HG03139 (cell line): ENCODE data around the gene MGMT.

Experiments
- ATAC-seq: cut with Tn5 transposase; IDR thresholded peaks from one replicate; pipeline ENCODE4 v1.9.1; 2021; ENCODE audit not compliant: unreplicated experiment

The MGMT gene

DNA sequence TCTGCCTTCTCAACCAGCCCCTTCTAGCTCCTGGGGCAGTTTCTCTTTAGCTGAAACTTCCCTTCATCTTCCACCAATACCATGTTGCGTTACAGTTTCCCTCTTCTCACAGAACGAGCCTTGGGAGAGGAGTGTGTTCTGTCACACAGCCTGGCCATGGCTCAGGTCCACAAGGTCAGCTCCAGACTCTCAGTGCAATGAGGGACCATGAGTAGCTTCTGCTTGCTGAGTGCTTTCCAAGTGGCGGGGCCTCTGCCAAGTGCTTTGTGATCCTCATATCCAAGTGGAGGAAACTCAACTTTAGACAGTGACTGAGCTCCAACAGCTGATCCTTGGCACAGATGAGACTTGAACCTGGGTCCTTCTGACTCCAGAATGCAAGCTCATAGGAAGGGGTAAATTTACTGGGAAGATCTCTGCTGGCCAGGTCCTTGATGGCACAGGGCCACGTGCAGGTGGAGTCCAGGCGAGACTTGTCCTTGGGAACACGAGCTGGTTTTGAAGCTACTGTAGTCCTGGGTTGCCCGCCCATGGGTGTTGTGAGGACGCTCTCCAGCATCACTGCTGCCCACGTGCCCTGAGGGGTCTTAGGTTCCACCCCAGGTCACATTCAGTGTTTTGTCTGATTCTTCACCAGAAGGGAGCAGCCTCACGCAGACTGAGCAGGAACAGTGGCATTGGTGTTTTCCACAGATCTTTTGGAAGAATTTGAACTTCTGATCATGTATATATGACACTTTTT, 259.0 kb downstream of the MGMT start:
- ATAC-seq, result no peak

DNA sequence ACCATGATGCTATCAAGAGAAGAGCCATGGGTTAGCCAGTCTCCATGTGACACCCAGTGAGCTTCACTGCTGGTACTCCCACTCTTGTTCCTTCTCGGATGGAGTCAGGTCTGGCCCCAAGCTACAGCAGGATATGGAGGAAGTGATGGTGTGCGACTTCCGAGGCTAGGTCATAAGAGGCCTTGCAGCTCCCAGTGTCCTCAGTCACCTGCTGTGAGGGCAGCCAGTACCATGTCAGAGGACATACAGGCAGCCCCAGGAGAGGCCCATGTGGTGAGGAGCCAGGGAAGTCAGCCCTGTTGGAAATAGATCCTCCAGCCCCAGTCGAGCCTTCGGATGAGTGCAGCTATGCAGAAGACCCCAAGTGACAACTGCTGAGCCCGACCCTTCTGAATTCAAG, 260.0 kb downstream of the MGMT start:
- no peak for ATAC-seq

DNA sequence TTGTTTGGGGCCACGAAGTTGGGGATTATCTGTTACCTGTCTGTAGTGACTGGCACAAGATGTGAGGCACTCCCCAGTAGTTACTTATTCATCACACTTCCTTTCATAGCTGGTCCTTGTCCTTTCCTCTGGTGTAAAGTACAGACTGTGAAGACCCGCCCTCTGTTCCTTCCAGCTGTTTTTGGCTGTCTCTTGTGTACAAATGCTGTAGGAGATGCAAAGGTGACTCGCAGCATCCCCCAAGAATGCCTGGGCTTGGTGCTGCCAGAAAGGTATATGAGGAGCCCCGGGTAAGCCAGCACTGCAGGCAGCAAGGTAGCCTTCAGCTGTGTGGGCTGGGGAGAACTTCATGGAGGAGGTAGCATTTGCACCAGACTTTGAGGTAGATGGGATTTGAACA, 260.5 kb downstream of the MGMT start:
- ATAC-seq, result no peak

DNA sequence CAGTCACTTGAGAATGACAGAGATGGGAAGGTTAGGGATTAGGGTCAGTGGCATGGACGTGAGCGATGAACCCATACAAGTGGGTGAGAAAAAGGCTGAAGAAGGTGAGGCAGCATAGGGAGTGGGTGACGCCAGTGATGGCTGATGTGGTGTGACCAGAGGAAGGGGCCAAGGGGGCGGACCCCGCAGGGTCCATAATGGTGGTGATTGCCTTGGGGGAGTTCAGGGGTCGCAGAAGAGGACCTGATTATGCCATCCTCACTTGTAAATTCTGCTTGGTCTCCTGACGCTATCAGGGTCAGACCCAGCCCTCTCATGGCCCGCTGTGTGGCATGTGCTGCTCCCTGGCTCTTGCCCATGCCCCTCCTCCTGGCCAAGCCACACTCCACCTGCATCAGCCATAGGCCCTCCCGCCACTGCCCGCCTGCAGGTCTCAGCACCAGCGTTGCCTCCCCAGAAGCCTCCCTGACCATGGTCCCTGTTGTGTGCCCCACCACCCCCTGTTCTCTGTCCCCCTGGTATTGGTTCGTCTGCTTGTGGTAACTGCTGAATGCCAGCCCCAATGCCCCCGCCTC, 261.3 kb downstream of the MGMT start:
- ATAC-seq, result no peak

DNA sequence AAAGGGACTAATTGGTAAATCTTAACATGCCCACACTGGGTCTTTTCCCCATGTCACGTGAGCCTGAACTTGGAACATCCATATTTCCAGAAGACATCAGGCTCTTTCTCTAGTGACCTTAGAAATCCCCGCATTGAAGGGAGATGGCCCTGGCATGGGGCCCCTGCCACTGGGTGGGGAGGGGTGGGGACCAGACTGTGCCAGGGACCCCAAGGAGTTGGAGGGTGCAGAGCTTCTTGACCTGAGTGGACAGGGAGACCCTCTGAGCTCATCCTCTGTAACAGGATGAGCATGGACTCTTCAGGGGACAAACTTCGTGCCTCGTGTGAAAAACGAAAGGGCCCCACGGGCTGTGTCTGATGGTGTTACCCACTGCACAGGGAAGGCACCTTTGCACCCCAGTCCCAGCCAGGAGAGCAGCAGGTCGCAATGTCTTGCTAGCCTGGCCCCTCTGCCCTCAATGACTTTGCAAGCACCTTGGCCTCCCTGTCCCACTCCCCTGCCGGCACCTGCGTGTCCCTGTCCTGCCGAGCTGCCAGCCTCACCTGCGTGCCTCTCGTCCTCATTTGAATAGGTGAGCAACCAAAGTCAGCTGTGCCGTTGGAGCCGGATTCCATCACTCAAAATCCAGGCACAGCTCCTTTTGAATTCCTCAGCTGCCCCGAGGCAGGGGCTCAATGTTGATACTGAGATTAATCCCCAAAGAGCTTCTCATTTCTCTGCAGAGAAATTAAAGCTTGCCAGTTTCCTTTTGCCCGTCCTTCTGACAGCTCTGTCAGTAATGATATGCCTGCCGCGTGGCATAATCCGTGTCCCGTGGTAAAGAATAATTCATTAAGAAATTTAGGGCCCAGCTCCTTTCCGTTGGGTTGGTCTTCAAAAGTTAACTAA, 262.1 kb downstream of the MGMT start:
- no peak for ATAC-seq

DNA sequence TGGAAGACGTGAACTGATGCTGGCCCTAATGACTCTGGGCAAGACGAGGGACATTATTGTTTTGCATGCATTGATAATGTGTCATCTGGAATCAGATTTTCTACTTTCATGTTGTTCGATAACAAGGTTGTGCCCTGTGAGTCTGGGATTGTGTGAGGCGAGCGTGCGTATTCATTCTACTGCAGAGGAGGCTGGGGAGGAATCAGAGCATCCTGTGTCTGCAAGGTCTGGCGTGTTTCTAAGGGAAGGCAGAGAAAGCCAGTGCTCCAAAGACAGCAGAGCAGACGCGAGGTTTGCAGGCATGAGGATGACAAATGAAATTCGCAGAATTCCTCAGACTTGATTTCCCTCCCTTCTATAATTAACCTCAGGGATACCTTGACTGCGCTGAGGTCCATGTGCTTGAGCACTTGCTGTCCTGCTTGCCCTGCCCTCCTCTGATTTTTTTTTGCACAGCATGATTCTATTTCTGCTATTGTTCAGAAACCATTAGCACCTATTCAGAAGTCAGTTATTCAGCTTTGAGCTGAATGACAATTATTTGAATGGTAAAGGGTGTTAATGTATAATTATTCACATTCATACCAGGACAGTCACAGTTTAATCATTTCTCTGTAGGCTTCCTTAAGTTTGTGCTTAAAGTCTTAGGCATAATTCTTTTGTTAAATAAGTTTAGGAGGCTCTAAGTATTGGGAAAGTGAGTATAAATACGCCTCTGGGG, 263.4 kb downstream of the MGMT start:
- no peak for ATAC-seq

DNA sequence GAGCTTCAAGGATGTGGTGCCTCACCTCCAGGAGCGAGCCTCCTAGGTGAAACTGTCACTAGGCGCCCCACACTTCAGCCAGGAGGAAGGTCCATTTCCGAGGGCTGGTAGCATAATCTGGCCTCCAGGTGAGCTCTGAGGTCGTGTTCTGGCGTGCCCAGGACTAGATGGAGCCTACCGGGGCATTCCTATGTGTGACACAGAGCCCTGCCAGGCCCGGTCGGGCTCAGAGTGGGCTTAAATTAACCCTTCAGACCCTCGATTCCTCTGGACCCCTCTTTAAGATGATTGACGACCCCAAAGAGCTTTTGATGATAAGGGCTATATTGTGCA, 263.9 kb downstream of the MGMT start:
- no peak for ATAC-seq

DNA sequence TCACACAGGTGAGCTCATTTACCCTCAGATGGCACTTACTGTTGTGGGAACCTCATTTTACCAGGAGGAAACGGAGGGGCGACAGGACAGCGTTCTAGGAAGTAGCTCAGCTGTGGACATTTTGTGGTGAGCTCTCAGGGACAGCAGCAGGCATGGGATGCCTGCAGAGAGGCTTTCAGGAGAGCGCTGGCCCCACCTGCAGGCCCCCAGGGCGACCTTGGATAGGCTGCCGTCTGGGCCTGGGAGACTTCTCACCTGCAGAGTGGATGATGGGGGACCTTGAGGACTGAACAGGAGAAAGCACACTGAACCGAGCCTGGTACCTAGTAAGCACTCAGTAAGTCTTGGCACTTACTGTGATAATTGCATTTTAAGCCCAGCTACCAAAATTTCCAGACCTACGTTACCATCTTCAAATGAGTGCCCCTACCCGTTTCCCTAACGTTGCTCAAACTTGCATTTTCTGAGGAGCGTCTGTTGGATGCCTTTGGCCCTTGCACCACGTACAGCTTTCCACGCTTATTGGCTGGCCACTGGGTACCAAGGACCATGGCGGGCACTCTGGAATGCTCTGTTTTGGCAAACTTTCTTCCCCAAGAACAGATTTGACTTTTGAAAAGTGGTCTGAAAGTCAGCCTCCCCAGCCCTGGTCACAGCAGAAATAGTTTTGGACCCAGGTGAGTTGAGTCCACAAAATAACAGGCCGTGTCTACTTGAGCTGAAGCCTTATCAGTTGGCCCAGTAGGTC, 273.7 kb downstream of the MGMT start:
- ATAC-seq, result no peak

DNA sequence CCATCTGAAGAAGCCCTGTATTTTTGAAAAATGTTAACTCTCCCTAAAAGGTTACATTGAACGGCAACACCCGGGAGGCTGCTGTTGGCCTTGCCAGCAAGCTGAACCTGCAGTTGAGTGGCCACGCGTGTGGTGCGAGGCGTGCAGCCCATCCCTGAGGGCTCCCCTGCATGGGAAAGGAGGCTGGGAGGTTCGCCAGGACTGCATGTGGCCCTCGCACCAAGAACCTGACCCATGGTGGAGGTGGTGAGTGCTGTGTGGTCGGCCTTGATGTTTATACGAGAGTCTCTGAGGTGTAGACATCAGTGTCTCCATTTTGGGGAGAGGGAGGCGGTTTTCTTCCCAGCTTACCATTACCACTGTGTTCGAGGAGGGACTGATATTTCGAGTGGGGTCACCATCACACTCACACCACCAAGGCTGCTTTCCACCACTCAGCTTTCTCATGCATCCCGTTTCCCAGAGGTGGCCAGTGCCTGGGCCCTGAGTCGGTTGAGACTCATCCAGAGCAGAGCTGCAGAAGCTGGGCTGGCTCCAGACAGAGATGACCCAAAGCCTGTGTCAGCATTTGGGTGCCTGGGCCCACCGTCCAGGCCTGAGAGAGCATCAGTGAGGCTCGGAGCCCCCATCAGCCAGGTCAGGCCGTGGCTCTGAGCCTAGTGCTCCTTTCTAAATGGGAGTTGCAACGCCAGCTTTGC, 274.4 kb downstream of the MGMT start:
- no peak for ATAC-seq

DNA sequence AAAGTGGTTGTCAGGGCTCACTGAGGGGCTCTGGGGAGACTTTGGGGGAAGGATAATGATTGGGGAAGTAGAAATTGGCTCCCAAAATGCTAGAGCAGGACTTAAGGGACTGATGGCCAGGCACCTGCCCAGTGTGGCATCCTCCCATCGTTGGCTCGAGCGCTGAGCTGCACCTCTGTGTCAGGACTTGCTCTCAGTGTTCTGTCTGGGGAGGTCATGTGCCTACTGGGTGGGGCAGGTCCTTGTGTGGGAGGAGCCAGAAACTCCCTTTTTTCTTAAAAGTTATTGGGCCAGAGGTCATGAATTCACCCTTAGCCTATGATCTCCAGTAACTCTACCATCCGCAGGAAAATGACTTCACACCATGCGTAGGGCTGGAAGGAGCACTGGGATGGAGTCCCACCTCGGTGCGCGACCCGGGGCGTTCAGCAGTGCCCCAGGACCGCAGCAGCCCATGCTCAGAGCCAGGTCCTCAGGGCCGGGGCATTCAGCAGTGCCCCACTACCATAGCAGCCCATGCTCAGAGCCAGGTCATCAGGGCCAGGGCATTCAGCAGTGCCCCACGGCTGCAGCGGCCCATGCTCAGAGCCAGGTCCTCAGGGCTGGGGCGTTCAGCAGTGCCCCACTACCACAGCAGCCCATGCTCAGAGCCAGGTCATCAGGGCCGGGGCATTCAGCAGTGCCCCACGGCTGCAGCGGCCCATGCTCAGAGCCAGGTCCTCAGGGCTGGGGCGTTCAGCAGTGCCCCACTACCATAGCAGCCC, 275.1 kb downstream of the MGMT start:
- no peak for ATAC-seq

DNA sequence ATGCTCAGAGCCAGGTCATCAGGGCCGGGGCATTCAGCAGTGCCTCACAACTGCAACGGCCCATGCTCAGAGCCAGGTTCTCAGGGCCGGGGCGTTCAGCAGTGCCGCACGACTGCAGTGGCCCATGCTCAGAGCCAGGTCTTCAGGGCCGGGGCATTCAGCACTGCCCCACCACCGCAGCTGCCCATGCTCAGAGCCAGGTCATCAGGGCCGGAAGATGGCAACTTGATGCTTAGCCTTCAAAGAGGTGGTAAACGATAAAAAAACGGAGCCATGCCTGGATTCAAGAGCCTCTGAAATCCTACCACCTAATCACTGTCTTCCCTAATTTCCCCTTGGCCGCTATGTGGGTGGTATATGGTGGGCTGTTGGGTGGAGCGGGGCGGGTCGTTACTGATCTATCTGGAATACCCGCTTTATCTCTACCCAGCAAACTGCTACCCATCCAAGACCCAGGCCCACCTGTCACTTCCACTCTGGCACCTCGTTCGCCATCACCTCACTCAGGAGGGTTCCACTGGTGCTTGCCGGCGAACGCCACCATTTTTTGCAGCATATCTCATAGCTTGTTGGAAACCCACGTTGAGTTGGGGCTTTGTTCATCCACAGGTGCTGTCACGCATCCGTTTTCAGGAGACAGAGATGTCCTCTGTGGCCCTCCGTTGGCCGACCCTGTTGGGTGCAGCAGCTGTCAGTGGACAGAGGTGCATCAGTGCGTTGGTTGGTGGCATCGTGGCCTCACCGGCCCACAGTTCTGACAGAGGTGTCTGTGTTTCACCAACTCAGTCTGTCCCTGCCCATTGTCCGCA, 275.9 kb downstream of the MGMT start:
- no peak for ATAC-seq

DNA sequence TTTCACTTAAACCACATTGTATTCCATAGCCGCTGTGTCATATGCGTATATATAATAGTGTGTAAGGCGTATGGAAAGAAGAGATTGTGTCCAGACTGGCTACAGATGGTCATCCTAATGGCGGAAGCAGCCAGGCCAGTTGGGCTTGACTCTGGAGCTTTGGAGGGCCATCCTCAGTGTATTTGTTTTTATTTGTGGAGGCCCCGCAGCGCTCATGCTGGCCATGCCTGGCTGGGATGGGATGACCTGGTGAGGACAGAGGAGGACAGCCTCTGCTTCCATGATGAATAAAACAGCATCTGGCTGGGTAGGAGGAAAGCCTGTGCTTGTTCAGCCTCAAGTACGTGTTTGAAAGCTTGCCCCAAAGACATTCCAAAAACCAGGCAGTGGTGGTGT, 276.7 kb downstream of the MGMT start:
- ATAC-seq, result no peak

DNA sequence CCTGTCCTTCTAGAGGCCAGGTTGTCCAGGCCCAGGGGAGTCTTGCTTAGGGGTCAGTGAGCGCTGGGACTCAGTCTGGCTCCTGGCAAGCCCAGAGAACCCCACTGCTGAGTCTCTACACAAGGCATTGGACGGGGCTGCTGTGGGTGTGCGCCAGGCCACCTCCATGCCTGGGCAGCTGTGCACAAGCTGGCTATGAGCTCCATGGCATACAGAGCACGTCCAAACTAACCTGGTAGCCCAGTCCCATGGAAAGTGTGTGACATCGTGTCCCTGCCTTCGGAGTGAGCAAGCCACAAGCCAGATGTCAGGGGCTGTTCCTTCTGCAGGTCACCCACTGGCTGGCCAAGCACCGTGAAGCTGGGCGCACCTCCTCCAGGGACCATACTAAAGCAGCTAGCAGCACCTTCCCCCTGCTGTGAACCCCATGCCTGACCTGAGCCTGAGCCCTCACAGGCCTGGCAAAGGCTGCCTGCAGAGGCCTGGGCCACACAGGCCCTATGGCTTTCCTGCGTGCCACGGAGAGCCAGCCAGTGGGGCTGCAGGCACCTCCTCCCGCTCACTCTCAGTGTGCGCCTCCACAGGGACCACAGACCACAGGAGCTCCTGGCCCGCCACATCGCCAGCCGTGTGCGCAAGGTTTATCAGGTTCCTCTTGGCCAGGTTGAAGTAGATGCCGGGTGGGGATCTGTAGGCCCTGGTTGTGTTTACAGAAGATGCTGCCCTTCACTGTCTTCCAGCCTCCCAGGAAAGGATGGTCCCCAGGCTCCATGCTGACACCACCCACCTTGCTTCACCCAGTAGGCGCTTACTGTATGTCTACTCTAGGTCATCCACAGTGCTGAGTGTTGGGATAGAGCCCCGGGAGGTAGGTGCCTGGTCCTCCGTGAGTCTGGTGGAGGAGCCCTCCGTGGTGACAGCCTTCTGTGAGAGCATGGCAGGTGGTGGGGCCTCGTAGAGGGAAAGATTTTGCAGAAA, 277.4 kb downstream of the MGMT start:
- no peak for ATAC-seq

DNA sequence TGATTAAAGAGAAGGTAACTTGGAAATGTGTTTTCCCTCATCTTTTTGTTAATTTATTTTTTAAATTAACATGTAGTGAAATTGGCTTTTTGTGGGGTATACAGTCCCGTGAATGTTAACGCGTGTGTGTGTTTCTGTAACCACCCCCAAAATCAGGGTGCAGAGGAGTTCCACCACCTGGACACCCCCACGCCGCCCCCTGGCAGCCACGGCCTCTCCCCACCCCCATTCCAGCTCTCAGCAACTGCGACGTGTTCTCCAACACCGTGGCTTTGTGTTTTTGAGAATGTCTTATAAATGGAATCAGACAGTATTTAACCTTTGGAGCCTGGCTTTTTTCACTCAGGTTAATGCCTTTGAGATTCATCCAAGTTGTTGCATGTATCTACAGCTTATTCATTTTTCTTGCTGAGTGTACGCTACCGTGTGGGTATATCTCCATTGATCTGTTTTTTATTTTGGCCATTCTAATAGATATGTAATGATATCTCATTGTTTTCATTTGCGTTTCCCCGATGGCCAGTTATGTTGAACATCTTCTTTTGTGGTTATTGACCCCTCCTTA, 278.2 kb downstream of the MGMT start:
- no peak for ATAC-seq

DNA sequence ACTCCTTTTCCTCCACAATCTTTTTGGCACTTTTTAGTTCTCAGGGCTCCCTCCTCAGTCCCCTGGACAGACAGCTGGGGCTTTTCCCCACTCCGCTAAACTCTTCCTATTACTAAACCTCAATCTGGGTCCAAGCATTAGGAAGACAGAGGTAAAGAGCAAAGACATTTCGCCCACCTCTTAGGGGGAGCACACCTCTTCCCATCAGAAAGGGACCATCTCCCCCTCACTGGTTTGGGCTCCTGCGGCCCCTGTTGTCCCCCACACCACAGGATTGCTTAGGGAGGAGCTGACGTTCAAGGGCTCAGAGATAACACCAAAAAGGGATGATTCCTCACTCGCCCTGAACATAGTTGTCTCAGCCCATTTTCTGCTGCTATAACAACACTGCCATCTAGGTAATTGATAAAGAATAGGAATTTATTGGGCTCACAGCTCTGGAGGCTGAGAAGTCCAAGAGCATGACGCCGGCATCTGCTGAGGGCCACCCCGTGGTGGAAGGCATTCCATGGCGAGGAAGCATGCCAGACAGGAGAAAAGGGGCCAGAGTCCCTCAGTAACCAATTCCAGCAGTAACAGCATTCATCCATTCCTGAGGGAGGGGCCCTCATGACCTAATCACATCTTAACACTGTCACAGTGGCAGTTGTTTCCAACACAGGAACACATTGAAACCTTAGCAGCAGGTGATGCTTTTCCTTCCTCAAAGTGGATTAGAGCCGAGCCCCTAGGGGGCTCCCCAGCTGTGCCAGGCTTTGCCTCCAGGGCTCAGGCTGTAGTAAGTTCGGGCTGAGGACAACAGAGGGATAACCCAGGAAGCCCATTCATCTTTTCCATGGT, 287.4 kb downstream of the MGMT start:
- ATAC-seq, result no peak

DNA sequence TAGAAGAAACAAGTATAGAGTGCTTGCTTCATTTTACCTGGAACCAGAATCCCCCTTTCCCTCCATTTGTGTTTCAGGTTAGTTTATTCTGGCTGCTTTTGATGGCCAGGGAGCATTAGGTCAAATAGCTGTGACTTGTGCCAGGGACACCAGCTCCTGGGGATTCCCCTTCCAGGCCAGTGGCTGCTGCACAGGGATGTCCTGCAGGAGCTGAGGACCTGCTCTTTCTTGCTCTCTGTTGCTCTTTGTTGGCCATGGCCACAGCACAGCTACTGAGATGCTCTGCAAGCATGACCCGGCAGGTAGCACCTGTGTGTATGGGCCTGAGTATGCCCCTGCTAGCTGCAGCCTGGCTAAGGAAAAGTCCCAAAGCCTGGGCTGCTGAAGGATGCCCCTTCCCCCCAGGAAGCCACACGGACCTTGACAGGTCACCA, 288.1 kb downstream of the MGMT start:
- ATAC-seq, result no peak
